GM13976 (cell line): ENCODE data around the gene PHEX.

Experiments
- DNase-seq: peaks from one replicate; pipeline ENCODE4 v3.0.0; 2012; ENCODE audit warnings: low spot score
- in situ Hi-C: fragments of 300-500 bp; cut with MboI; formaldehyde crosslinking; loops from one replicate; pipeline ENCODE4 v1.12.0; 2022; ENCODE audit warnings: low sequenced_read_pairs, mixed read lengths, inconsistent platforms; ENCODE audit not compliant: unreplicated experiment
- TF ChIP-seq, protein P1 (sequence below): IDR thresholded peaks from 2 replicates; pipeline ENCODE4 v1.5.1; 2012; ENCODE audit warnings: borderline replicate concordance, mild to moderate bottlenecking; ENCODE audit not compliant: insufficient read depth; ENCODE audit errors: extremely low read depth, missing control alignments, control extremely low read depth

Gene PHEX

DNA sequence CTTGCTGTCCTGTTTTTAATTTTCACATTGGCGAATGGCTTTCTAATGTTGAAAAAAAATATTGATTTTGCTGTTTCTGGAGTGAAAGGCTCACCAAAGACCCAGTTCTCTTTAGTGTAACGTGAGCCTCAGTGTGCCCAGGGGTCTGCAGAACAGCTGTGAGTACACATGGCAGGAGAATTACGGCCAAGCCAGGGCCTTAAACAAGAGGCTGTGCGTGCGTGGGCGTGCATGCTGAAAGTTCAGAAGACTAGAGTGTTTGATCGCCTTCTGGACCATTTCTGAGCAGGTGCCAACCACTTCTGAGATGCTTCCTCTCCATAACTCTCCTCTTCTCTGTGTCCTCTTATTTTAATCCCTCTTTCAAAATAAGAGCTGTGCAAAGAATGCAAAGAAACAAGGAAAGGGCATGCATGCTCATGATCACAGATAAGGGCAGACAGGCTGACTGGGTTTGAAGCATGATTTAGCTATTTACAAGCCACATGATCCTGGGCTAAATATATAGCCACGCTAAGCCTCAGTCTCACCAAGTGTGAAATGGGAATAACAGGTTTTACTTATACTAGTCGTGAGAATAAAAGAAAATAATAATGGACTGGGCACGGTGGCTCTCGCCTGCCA lies 9.9 kb downstream of the PHEX start:
- no peak for DNase-seq
- TF ChIP-seq, protein P1, sequence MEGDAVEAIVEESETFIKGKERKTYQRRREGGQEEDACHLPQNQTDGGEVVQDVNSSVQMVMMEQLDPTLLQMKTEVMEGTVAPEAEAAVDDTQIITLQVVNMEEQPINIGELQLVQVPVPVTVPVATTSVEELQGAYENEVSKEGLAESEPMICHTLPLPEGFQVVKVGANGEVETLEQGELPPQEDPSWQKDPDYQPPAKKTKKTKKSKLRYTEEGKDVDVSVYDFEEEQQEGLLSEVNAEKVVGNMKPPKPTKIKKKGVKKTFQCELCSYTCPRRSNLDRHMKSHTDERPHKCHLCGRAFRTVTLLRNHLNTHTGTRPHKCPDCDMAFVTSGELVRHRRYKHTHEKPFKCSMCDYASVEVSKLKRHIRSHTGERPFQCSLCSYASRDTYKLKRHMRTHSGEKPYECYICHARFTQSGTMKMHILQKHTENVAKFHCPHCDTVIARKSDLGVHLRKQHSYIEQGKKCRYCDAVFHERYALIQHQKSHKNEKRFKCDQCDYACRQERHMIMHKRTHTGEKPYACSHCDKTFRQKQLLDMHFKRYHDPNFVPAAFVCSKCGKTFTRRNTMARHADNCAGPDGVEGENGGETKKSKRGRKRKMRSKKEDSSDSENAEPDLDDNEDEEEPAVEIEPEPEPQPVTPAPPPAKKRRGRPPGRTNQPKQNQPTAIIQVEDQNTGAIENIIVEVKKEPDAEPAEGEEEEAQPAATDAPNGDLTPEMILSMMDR = no peak
- in situ Hi-C loops = no loop called here

- in situ Hi-C loops = no loop called here
- no peak for DNase-seq
- TF ChIP-seq, protein P1 = no peak
These were observed 11.7 kb downstream of the PHEX start for GRCh38 chrX:22043872-22044271.

DNA sequence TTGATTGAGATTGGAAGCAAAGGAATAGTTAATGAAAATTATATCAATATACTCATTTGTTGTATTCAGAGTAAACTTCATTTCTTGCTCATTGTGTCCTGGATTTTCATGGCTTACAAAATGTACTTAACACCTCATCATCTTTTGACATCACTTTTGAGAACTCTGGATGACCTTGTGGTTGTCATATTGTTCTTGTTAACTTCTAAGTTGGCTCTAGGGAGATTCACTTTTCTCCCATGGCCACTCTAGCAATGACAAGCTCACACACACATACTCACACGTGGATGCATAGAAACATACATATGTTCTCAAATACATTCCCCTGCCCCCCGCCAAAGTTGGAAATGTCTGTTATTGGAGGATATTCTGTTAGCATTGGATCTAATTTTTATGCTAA lies 15.3 kb downstream of the PHEX start:
- TF ChIP-seq, protein P1 = no peak
- no peak for DNase-seq
- in situ Hi-C loops = no loop called here

GRCh38 chrX:22053481-22053880 lies 21.4 kb downstream of the PHEX start:
- DNase-seq = no peak
- in situ Hi-C loops = no loop called here
- TF ChIP-seq, protein P1 = no peak

GRCh38 chrX:22056235-22056634 lies 24.1 kb downstream of the PHEX start:
- DNase-seq = no peak
- in situ Hi-C loops = no loop called here
- TF ChIP-seq, protein P1 = no peak

DNA sequence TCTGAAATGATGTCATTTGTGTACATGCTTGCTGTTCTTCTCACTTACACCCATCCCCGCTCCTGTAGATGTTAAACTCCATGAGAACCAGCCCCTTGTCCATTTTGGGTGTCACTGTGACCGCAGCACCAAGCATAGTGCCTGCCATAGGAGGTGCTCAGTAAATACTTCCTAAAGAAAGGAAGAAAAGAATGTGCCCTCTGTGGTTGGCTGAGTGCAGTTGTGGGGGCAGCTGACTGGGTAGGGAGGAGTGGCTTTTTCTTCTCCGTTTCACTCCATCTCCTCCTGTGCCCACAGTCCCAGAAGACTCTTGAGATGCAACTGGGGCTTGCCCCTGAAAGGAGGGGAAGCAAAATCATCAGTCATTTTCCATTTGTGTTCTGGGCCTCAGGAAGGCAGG lies 25.5 kb downstream of the PHEX start:
- TF ChIP-seq, protein P1 = no peak
- in situ Hi-C loops = no loop called here
- DNase-seq = no peak
